ENCODE measurements around the gene PDZRN3. TPM values are rescaled to one million over a fixed set of nuclear protein-coding genes. Genes with fewer than 3 reads are reported as not detected.

The PDZRN3 gene
- total and polyA plus RNA-seq, 2 experiments from 2014 or later: 22.3 to 35.6 TPM

DNA sequence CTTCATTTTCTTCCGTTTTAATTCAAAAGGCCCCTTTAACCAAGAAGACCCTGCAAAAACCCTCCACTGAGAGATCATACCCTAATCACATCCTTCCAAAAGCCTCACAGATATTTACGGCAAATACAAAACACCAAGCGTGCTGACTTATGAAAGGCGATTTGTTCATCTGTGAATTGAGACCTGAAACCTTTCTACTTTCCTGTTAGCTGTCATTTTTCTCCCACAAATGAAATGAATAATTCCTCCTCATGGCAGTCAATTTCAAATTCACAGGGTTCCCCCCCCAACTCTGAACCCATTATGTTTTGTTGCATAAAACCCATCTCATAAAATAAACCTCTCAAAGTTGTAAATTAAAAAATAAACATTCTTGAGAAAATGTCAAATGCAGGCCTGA is 149.6 kb downstream of the PDZRN3 start:
- TF ChIP-seq EZH2phosphoT487 (IDR thresholded peaks at IDR 0.05; ENCODE audit: insufficient read depth, low read depth): no peak
- no peak for TF ChIP-seq EZH2 (IDR thresholded peaks at IDR 0.05; ENCODE audit: insufficient read depth, poor library complexity, severe bottlenecking)
- Histone ChIP-seq H3K36me3 (ENCODE audit: low read depth) (no peaks in the 10 kb centered on the region), H3K9me3 (ENCODE audit: low read depth) (no peaks in the 10 kb centered on the region), H3K4me2 (ENCODE audit: unreplicated experiment) (no peak overlapping the region), H3K4me1 (ENCODE audit: insufficient read depth) (peaks cover 8% of the 10 kb centered on the region; the same call in 1 of the 2 replicates), H4K20me1 (ENCODE audit: insufficient read depth) (no peaks in the 10 kb centered on the region), H3K9me2 (ENCODE audit: insufficient read depth) (no peaks in the 10 kb centered on the region), H3K27me3 (replicated peaks; ENCODE audit: insufficient read depth) (no peaks in the 10 kb centered on the region), H2AFZ (no peak overlapping the region), H3K9ac (no peak overlapping the region), H3K79me2 (ENCODE audit: insufficient read depth) (peaks cover 79% of the 10 kb centered on the region), H3K27ac (no peak overlapping the region), H3F3A (ENCODE audit: insufficient read depth) (no peaks in the 10 kb centered on the region), H3K4me3 (no peak overlapping the region)
- no peak for DNase-seq
- 87 to 88% methylated on average over 4 of the region's 4 CpGs for WGBS, 2 experiments (ENCODE audit: low coverage in 1 of 2, low lambda C conversion rate in 2 of 2, missing lambda C conversion rate in 2 of 2)
- in situ Hi-C loops (cut with MboI): no loop called here

DNA sequence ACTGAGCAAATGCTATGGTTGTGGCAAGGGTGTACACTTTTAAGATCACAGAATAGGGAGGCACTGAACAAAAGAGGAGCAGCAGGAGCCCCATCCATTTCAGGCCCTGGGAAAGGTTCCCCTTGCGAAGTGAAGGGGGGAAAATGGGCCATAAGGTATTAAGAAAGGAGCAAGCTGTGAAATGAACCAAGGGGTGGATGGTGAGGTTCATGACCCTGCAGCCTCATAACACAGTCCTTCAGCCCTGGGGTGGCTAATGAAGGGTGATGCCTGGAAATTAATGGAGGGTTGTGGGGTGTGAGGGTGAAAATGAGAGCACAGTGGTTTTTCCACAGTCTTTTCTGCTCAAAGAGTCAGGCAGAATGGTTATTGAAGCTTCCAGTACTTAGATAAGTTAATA is 150.1 kb downstream of the PDZRN3 start:
- no peaks in the 10 kb centered on the region for H3F3A ChIP-seq (ENCODE audit: insufficient read depth)
- no peak overlapping the region for H2AFZ ChIP-seq
- no peaks in the 10 kb centered on the region for H3K36me3 ChIP-seq (ENCODE audit: low read depth)
- no peak overlapping the region for H3K27ac ChIP-seq
- no peak overlapping the region for H3K4me2 ChIP-seq (ENCODE audit: unreplicated experiment)
- H4K20me1 ChIP-seq (ENCODE audit: insufficient read depth): no peaks in the 10 kb centered on the region
- 100% methylated on average over 1 of the region's 1 CpG for WGBS, 2 experiments (ENCODE audit: low coverage in 1 of 2, low lambda C conversion rate in 2 of 2, missing lambda C conversion rate in 2 of 2)
- H3K4me1 ChIP-seq (ENCODE audit: insufficient read depth): peaks cover 6% of the 10 kb centered on the region; the same call in 1 of the 2 replicates
- TF ChIP-seq EZH2 (IDR thresholded peaks at IDR 0.05; ENCODE audit: insufficient read depth, poor library complexity, severe bottlenecking) (no peak), EZH2phosphoT487 (IDR thresholded peaks at IDR 0.05; ENCODE audit: insufficient read depth, low read depth) (no peak)
- no peak overlapping the region for H3K9ac ChIP-seq
- no peaks in the 10 kb centered on the region for H3K27me3 ChIP-seq (replicated peaks; ENCODE audit: insufficient read depth)
- no peak for DNase-seq
- in situ Hi-C loops (cut with MboI): no loop called here
- H3K79me2 ChIP-seq (ENCODE audit: insufficient read depth): peaks cover 84% of the 10 kb centered on the region
- H3K9me2 ChIP-seq (ENCODE audit: insufficient read depth): no peaks in the 10 kb centered on the region
- no peaks in the 10 kb centered on the region for H3K9me3 ChIP-seq (ENCODE audit: low read depth)
- no peak overlapping the region for H3K4me3 ChIP-seq

DNA sequence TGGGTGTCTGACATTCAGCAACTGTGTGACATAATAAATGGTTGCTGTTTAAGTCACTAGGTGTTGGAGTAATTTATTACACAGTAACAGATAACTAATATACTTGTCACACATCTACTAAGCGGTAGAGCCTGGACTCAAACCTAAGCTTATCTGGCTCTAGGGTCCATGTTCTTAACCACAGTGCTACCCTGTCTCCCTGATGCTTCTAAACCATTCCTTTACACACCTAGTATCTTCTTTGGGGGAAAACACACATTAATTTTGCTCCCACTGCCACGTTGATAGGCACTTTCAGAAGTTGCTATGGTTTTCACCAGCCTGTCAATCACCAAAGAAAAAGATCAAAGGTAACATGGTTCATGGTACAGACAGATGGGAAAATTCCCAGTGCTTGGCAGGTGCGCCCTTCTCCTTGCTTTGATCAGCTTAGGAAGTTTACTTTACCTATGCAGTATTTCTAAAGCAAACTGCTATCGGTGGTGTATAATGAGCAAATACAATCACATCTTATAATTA is 150.8 kb downstream of the PDZRN3 start:
- Histone ChIP-seq H3K9me3 (ENCODE audit: low read depth) (no peaks in the 10 kb centered on the region), H3K79me2 (ENCODE audit: insufficient read depth) (peaks cover 88% of the 10 kb centered on the region), H3K27me3 (replicated peaks; ENCODE audit: insufficient read depth) (no peaks in the 10 kb centered on the region), H3K9ac (no peak overlapping the region), H3K4me3 (no peak overlapping the region), H3K27ac (no peak overlapping the region), H3F3A (ENCODE audit: insufficient read depth) (no peaks in the 10 kb centered on the region), H3K9me2 (ENCODE audit: insufficient read depth) (no peaks in the 10 kb centered on the region), H2AFZ (no peak overlapping the region), H3K4me2 (ENCODE audit: unreplicated experiment) (no peak overlapping the region), H4K20me1 (ENCODE audit: insufficient read depth) (no peaks in the 10 kb centered on the region), H3K4me1 (ENCODE audit: insufficient read depth) (peaks cover 6% of the 10 kb centered on the region; the same call in 1 of the 2 replicates), H3K36me3 (ENCODE audit: low read depth) (no peaks in the 10 kb centered on the region)
- in situ Hi-C loops (cut with MboI): no loop called here
- 83 to 90% methylated on average over 4 of the region's 4 CpGs for WGBS, 2 experiments (ENCODE audit: low coverage in 1 of 2, low lambda C conversion rate in 2 of 2, missing lambda C conversion rate in 2 of 2)
- no peak for TF ChIP-seq EZH2phosphoT487 (IDR thresholded peaks at IDR 0.05; ENCODE audit: insufficient read depth, low read depth)
- no peak for TF ChIP-seq EZH2 (IDR thresholded peaks at IDR 0.05; ENCODE audit: insufficient read depth, poor library complexity, severe bottlenecking)
- DNase-seq: no peak

DNA sequence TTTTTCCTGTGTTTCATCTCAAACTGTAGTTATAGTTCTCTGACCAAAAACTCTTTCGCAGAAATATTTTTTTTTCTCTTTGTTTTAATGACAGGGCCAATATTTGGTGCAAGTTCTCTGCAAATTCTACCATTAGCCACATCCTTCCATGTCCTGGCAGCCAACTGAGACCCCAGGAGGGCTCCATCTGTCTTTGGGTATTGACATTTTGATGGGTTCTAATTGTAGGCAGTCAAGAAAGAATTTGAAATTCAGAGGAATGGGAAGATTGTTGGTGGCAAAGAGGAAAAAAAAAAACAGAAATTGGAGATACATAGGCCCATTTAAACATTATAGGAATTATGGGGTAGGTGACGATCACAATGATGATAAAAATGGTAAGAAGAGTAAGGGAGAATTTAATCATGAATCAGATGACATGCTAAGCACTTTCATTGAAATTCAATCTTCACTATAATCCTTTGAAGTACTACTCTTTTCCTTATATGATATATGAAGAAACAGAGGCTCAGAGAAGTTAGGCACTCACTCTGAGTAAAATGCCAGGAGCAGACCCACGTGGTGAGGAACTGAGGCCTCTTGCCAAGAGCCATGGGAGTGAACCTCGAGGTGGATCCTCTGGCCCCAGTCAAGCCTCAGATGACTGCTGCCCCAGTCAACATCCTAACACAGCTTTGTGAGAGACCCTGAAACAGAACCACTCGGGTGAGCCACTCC is 151.4 kb downstream of the PDZRN3 start:
- H3K79me2 ChIP-seq (ENCODE audit: insufficient read depth): peaks cover 89% of the 10 kb centered on the region
- no peaks in the 10 kb centered on the region for H3F3A ChIP-seq (ENCODE audit: insufficient read depth)
- H3K27me3 ChIP-seq (replicated peaks; ENCODE audit: insufficient read depth): no peaks in the 10 kb centered on the region
- no peak for DNase-seq
- no peak overlapping the region for H3K9ac ChIP-seq
- H3K9me2 ChIP-seq (ENCODE audit: insufficient read depth): no peaks in the 10 kb centered on the region
- H3K4me1 ChIP-seq (ENCODE audit: insufficient read depth): peaks cover 6% of the 10 kb centered on the region; the same call in 1 of the 2 replicates
- 56 to 59% methylated on average over 5 of the region's 5 CpGs for WGBS, 2 experiments (ENCODE audit: low coverage in 1 of 2, low lambda C conversion rate in 2 of 2, missing lambda C conversion rate in 2 of 2)
- H3K4me2 ChIP-seq (ENCODE audit: unreplicated experiment): no peak overlapping the region
- TF ChIP-seq EZH2 (IDR thresholded peaks at IDR 0.05; ENCODE audit: insufficient read depth, poor library complexity, severe bottlenecking) (no peak), EZH2phosphoT487 (IDR thresholded peaks at IDR 0.05; ENCODE audit: insufficient read depth, low read depth) (no peak)
- H3K4me3 ChIP-seq: no peak overlapping the region
- no peaks in the 10 kb centered on the region for H4K20me1 ChIP-seq (ENCODE audit: insufficient read depth)
- in situ Hi-C loops (cut with MboI): no loop called here
- H3K36me3 ChIP-seq (ENCODE audit: low read depth): no peaks in the 10 kb centered on the region
- H3K27ac ChIP-seq: no peak overlapping the region
- H3K9me3 ChIP-seq (ENCODE audit: low read depth): no peaks in the 10 kb centered on the region
- H2AFZ ChIP-seq: no peak overlapping the region
